GM18519 (cell line): Measurements from ENCODE around the gene RBM11.
A peak's percentile ranks its signal among the peaks of the same experiment; 100 is the strongest.
"Not testable (repeated sequence)": the region's sequence is repeated elsewhere in the genome, so short reads cannot be mapped to it uniquely, and the experiment has no call there.

Experiments used
- ATAC-seq: cut with Tn5 transposase; IDR thresholded peaks from one replicate; pipeline ENCODE4 v1.9.1; 2021; ENCODE audit warnings: mild to moderate bottlenecking, moderate library complexity; ENCODE audit not compliant: unreplicated experiment, low FRiP score

RBM11 gene, protein sequence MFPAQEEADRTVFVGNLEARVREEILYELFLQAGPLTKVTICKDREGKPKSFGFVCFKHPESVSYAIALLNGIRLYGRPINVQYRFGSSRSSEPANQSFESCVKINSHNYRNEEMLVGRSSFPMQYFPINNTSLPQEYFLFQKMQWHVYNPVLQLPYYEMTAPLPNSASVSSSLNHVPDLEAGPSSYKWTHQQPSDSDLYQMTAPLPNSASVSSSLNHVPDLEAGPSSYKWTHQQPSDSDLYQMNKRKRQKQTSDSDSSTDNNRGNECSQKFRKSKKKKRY

DNA sequence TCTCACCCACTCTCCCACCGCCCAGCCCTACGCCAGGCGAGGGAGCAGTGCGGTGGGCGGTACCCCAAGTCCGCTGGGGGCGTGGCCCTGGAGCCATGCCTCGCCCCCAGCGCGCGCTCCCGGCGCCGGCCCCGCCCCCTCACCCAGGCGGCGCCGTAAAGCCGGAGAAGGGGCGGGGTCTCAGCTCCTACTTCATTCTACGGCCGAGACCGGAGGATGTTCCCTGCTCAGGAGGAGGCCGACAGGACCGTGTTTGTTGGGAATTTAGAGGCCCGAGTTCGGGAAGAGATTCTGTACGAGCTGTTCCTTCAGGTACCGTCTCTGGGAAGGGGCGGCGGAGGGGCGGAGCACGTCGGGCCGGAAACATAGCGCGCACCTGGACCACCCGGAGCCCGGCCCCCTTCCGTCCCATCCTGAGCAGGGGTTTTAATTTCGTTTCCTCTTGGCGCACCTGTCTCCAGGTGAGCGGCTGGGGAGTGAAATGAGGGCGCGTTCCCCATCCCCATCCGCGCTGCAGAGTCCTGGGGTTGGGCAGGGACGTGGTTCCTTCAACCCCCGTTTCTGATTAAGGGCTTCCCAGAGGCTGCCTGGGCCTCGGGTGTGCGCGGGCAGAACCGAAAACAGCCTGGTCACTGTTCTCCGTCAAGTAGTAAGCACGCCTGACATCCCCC, at the start of gene RBM11:
Gene RBM11 (plus strand): TSS at position 187 of the 671 bp plus-strand sequence. CDS start 30 bp downstream, at position 217.
- ATAC-seq = peak; percentile 93

DNA sequence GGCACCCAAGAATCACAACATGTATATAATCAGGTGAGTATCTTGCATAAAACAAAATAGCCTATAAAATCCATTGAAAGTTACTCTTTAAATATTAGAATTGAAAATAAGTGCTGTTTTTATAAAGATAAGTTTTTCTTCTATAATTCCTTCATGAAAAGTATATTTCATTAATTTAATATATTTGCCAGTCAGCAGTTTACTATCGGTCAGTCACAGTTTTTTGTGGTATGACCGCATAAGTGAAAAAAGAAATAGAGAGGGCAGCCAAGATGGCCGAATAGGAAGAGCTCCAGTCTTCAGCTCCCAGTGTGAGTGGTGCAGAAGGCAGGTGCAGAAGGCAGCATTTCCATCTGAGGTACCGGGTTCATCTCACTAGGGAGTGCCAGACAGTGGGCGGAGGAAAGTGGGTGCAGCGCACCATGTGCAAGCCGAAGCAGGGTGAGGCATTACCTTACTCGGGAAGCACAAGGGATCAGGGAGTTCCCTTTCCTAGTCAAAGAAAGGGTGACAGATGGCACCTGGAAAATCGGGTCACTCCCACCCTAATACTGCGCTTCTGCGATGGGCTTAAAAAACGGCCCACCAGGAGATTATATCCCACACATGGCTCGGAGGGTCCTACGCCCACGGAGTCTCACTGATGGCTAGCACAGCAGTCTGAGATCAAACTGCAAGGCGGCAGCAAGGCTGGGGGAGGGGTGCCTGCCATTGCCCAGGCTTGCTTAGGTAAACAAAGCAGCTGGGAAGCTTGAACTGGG, 49.3 kb upstream of the RBM11 start:
- not testable (repeated sequence) for ATAC-seq

DNA sequence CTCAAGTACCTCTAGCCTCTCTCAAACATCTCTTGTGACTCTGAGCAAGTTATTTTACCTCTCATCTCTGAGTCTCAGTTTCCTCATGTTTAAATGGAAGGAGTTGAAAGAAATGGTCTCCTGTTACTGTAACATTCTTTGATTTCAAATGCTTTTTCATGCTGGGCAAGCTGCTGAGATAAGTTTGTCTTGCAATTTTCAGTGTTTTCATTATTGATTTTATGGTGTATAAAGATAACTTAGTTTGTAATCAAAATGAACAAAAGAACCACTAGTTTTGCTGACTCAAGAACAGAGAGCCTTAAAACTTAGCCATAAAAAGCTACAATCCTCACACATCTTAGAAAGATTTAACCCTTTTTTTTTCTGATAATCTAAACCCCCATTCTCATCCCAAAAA, 9.7 kb upstream of the RBM11 start:
- ATAC-seq = no peak

DNA sequence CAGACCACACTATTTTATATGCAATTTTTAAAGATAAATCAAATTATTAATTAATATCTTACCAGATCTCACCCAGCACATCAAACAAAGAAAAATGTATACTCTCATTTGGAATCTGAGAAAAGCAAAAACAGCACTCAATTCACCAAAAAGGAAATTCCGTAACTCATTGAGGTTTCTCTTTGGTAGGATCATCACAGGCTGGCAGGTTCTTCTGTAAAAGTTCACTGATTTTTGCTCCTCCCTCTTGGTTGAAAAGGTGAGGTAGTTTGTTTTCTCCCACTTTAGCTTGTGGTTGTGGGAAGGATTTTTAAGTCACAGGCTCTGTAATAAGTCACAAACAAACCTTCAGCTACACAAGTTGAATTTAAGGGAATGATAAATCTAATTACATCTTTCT, 5.2 kb upstream of the RBM11 start, which contains the start of gene LIPI:
Gene LIPI (minus strand): TSS at position 218 of the 400 bp plus-strand sequence. CDS start 110 bp downstream, at position 108.
- no peak for ATAC-seq

DNA sequence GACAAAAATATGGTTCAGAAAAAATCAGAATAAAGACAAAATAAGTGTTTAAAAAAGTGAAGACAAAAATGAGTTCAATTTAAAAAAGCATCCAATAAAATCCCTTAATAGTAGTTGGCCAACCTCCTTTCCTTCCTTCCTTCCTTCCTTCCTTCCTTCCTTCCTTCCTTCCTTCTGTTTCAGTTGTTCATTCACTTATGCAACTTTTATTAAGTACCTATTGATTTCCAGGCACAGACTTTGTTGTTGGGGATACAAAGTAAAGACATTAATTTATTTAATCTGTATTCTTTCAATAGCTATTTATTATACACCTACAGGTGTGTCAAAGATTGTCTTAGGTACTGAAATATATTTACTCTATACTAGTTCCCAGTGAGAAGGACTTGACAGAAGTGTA, 2.8 kb upstream of the RBM11 start:
- ATAC-seq = no peak

DNA sequence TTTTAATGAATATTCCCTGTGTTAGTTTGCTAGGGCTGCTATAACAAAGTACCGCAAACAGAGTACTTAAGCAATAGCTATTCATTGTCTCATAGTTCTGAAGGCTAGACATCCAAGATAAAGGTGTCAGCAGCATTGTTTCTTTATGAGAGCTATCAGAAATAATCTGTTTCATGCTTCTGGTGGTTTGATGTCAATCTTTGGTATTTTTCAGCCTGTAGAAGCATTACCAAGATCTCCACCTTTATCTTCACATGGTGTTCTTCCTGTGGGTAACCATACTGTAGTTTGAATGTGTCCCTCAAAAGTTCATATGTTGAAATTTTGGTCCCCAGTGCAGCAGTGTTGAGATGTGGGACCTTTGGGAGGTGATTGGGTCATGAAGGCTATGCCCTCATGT, 7.4 kb downstream of the RBM11 start:
- no peak for ATAC-seq

DNA sequence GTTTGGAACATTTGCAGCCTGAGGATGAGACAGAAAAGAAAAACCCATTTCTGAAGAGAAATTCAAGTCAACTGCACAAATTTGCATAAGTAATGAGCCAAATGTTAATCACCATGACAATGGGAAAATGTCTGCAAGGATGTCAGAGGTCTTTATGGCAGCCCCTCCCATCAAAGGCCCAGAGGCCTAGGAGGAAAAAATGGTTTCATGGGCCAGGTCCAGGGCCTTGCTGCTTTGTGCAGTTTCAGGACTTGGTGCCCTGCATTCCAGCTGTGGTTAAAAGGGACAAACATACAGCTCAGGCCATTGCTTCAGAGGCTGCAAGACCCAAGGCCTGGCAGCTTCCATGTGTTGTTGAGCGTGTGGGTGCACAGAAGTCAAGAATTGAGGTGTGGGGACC, 13.4 kb downstream of the RBM11 start:
- no peak for ATAC-seq

DNA sequence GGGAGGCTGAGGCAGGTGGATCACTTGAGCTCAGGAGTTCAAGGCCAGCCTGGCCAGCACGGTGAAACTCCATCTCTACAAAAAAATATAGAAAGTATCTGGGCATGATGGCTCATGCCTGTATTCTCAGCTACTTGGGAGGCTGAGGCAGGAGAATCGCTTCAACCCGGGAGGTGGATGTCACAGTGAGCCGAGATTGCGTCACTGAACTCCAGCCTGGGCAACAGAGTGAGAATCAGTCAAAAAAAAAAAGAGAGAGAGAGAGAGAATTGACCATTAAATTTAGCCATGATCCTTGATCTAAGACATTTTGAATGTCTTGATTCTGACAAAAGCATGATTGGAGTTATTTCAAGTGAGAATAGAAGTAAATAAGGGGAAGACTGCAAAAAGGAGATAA, 19.1 kb downstream of the RBM11 start:
- ATAC-seq = no peak

DNA sequence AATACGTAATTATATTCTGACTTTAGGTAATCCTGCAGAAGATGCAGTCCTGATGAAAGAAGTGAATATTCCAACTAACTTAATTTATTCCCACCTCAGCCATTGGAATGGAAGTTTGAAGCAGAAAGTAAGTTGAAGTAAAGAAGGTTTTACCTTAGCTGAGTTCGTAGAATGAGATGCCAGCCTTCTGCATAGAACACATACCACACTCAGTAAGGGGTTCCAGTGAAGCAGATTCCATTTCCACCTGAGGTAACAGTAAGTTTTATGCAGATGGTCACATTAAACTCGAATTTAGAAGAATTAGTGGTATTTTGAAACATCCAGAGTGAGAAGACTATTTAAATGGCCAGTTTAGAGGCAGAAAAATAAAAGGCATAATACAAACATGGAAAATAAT, 20.2 kb downstream of the RBM11 start:
- ATAC-seq = no peak

DNA sequence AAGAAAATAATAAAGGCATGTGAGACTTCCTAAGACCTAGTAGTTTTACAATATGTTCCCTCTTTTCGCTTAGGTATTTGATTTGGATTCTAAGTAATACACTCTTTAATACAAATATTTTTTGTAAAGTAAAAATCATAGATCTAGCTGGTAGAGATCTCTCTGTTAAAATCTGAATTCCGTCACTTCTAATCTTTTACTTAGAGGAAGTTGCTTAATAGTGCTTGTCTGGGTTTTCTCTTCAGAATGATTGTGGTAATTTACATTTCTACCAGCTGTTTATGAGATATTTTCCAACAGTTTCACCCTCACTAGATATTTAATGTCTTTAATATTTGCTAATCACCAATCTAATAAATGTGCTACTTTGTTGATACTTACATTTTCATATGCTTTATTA, 23.3 kb downstream of the RBM11 start:
- ATAC-seq = no peak

DNA sequence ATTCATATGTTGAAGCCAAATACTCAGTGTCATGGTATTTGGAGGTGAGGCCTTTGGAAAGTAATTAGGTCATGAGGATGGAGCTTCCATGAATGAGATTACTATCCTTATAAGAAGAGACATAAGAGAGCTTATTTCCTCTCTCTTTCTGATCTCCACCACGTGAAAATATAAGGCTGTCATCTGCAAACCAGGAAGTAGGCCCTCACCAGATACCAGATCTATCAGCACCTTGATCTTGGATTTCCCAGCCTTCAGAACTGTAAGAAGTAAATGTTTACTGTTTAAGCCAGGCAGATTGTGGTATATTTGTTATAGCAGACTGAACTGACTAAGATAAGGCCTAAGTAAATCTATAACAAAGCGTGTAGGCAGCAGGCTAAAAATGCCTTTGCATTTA, 25.3 kb downstream of the RBM11 start:
- no peak for ATAC-seq

DNA sequence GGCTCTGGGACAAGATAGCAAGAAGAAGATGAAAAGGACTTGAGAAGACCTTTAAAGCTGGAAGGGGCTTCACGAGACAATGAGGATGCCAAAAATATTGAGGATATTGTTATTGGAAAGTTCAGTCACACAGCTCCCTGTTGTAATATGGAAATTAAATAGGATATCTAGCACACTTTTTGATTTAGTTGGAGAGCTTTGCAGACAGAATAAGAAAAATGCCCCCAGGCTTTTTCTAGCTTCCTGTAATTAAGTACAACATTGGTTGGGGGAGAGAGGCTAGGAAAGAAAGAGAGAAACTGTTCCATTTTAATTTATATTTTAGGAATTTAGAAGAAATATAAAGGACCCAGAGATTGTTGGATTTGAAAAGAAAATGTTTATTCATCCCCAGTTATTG, 27.5 kb downstream of the RBM11 start:
- ATAC-seq = no peak

DNA sequence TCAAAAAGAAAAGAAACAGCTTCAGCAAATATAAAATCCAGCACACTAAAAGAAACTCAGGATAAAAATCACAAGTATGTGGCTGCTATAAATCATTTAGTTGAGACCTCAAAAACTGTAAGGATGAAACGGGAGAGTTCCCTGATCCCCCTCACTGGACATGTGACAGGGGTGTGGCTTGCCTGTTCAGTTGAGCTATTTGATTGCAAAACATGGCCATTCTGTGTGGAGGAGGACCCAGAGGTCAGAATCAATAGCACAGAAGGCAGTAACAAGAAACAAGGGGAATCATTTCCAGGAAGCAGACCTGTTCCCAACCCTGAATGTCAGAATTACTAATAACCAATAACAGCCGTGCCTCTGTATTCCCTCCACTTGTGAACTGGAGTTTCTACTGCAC, 27.9 kb downstream of the RBM11 start:
- ATAC-seq = no peak

DNA sequence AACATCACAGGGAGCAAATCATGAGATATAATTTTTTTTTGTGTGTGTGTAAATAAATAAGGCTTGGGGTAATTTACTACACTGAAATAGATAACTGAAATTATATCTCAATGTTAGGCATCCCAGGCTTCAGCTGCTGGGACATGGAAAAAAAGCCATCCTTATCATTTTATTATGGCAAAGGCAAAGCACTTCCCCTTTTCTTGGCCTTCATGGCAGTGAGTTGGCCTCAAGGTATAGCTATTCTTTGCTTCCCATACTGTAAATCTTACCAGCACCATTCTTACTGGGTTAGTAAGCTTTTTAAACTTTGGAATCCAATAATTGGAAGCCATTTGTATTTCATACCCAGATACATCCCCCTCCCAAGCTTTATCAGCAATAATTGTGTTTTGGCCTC, 29.0 kb downstream of the RBM11 start:
- ATAC-seq = no peak

DNA sequence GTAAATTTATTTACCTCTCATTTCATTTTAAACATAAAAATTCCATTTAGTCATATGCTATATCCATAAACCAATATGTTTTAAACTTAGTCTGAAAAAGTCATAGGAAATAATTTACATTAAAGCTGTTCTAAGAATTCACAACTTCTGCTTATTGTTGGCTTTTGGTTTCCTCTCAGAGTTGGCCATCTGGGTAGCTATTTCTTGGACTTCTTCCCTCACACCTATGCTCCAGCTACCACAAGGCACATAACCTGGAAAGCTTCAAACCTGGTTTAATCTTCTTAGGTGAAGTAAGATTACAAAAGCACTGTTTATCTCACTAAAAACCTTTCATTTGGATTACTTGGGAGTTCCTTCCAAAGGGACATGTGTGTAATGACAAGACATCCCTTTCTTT, 29.8 kb downstream of the RBM11 start:
- ATAC-seq = no peak

DNA sequence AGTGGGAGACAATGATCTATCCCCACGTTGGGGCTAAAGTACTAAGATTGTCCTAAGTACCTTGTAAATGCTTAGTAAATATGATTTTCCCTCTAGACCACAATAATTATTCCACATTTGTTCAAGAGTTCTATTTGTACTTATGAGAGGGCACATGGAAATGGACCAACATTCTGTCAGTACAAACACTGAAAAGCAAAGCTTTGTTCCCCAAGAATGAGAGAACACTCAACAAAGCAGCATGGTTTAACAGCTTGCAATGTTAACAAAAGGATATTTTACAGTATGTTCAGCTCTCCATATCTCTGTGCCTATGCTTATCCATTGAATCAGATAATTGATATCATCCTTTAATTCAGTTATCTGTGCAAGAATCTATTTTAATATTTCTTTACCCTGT, 35.4 kb downstream of the RBM11 start:
- no peak for ATAC-seq

DNA sequence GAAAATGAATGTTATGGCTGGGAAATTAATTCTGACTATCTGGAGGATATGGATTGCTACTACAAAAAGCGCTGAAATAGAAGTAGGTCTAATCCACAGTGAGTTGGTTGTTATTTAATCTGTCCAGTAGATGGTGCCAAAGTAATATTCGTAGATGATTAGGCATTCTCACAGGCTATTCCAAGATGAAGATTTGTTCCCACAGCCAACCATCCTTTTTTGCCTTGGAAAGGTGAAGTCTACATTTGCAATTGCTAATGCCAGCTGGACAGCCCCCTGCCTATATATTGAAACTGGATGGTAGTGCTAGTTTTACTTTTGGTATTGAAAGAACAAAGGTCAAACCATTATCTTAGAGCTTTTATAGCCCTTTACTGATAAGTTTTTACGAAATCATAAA, 43.8 kb downstream of the RBM11 start:
- no peak for ATAC-seq

DNA sequence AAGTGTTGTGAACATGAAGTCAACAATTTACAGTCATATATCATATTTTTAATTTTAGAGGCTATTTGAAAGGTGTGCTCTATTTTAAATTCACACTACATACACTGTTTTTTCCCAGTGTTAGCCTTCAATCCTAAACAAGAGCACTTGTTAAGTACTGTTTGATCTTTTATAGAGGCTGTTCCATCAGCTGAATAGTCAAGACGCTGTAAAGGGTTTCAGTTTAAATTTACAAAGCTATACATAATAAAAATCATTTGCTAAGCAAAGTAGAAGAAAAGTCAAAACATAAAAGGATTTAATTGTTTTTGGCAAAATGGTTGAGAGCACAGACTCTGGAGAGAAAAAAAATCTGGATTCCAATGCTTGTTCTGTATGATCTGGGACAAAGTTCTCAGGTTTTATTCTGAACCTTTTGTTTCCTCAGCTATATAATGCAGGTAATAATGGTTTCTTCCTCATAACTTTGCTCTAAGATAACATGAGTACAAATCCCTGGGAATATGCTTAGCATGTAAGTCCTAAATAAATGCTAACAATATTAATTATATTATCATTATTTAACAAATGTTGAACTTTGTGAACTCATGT, 44.3 kb downstream of the RBM11 start:
- no peak for ATAC-seq

DNA sequence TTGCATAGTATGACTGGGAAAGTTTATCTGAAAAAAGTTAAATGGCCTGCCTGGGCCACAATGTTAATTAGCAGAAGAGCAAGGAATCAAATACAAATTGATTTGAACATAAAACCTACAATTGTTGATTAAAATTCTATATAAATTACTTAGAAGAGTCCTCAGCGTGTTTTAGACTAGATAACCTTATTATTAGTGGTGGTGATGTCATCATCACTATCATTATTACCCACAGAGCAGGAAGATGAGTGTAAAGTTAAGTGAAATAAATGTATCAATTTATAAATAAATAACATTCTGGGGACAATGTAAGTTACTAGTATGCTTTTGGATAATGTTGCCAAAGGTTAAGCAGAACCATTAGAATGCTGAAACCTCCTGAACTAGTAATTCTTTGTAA, 46.1 kb downstream of the RBM11 start:
- no peak for ATAC-seq

DNA sequence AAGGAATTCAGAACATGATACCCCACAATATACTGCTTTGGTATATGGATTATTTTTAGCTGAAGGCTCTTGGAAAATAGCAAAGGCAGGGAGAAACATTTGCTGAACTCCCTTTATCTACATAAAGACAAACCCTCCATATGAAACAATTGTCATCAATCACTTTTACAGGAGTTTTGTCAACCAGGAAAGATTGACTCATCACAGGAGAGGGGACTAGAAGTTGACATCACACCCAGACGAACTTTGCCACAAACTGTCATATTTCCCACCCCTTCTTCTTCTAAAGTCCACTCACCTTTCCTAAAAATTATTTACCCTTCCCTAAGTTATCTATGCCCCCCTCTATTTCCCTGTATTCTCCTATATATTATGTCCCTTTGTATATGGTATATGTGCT, 47.9 kb downstream of the RBM11 start:
- no peak for ATAC-seq

DNA sequence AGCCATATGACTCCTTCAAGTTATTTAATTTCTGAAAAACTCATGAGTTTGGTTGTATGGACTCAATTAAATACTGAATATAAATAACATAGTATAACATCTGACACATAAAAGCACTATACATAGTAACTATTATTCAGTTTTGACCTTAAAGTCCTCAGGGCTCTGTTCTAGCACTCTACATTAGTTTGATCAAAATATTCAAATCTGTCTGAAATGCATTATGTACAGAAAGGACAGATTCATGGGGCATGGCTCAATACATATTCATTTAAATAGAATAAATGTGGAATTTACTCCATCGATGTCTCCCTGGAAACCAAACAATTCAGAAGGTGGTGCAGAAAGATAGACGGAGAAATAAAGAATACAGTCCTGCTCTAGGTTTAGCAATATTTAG, 49.1 kb downstream of the RBM11 start:
- no peak for ATAC-seq
